ENCODE data around the gene KCNJ10.
A peak's percentile ranks its signal among the peaks of the same experiment; 100 is the strongest.
"Not testable (repeated sequence)": the region's sequence is repeated elsewhere in the genome, so short reads cannot be mapped to it uniquely, and the experiment has no call there.

Gene KCNJ10

GRCh38 chr1:160069460-160070231 lies at the start of gene KCNJ10:
Gene KCNJ10 (minus strand): TSS chr1:160070160. CDS start chr1:160042532, 27,628 bp downstream.
- no peak for DNase-seq

GRCh38 chr1:160118928-160119327 lies 49.0 kb upstream of the KCNJ10 start:
- no peak for DNase-seq

- no peak for DNase-seq
Measured at GRCh38 chr1:160117709-160118183, 47.8 kb upstream of the KCNJ10 start.

- no peak for DNase-seq
Measured at GRCh38 chr1:160117300-160117699, 47.3 kb upstream of the KCNJ10 start.

- DNase-seq = no peak
Measured at GRCh38 chr1:160116283-160117147, 46.6 kb upstream of the KCNJ10 start.

GRCh38 chr1:160115545-160116282 lies 45.8 kb upstream of the KCNJ10 start, which contains the start of gene ATP1A2:
Gene ATP1A2 (plus strand): TSS chr1:160115759. CDS start chr1:160115862, 103 bp downstream.
- DNase-seq = no peak

- no peak for DNase-seq
Measured at GRCh38 chr1:160114085-160114484, 44.1 kb upstream of the KCNJ10 start.

GRCh38 chr1:160113407-160113806 lies 43.4 kb upstream of the KCNJ10 start:
- no peak for DNase-seq

- no peak for DNase-seq
Measured at GRCh38 chr1:160112357-160112756, 42.4 kb upstream of the KCNJ10 start.

- not testable (repeated sequence) for DNase-seq
Measured at GRCh38 chr1:160111462-160111861, 41.5 kb upstream of the KCNJ10 start.

- no peak for DNase-seq
Measured at GRCh38 chr1:160109686-160110085, 39.7 kb upstream of the KCNJ10 start.

GRCh38 chr1:160108888-160109662 lies 39.1 kb upstream of the KCNJ10 start:
- no peak for DNase-seq

- DNase-seq = no peak
Measured at GRCh38 chr1:160107512-160107911, 37.6 kb upstream of the KCNJ10 start.

GRCh38 chr1:160105155-160105554 lies 35.2 kb upstream of the KCNJ10 start:
- DNase-seq = no peak

GRCh38 chr1:160104486-160104885 lies 34.5 kb upstream of the KCNJ10 start:
- no peak for DNase-seq

GRCh38 chr1:160103658-160104408 lies 33.9 kb upstream of the KCNJ10 start:
- no peak for DNase-seq

- DNase-seq = no peak
Measured at GRCh38 chr1:160101717-160102522, 32.0 kb upstream of the KCNJ10 start.

- peak; percentile 60 for DNase-seq
Measured at GRCh38 chr1:160101037-160101716, 31.2 kb upstream of the KCNJ10 start.

GRCh38 chr1:160099716-160100375 lies 29.9 kb upstream of the KCNJ10 start:
- no peak for DNase-seq

All from NCI-H187 treated with DMSO at 0.1 percent for 48 hours (cell line).